Measurements from ENCODE around the gene CATSPERZ. TPM values are rescaled to one million over a fixed set of nuclear protein-coding genes. Genes with fewer than 3 reads are reported as not detected.

The CATSPERZ gene
- total and polyA plus RNA-seq, 2 of the 13 experiments (the other 11 are each of a cell fraction or from before 2014, with no cell fraction given), result 0.22 to 0.48 TPM

DNA sequence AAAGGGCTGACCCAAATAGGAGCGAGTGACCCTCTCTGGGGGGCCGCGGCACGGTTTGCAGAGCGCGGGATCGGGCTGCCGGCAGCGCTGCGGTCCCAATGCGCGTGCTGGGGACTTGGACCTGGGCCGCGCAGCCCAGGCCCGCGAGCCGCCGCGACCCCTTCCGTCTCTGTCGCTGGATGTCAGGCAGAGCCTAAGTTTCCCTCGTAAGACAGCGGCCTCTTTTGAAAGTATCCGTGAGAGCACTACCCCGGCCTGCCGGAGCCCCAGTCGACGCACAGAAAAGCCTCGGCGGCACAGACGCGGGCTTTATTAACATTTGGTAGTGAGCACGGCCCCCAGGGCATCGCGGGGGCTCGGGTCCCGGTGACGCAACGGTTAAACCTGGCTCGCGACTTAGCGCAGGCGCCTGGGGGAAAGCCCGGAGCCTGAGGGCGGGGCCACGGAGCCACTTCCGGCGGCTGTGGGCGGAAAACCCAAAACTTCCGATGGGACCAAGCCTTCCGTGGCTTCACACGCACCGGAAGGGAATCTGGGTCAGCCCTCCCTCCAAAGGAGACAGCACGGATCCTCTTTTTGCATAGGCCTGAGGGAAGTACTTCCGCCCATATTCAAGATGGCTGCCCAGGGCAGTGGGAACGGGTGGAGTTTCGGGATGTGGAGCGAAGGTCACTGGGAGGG lies 30.5 kb upstream of the CATSPERZ start (continued):
- TF ChIP-seq, protein P1, sequence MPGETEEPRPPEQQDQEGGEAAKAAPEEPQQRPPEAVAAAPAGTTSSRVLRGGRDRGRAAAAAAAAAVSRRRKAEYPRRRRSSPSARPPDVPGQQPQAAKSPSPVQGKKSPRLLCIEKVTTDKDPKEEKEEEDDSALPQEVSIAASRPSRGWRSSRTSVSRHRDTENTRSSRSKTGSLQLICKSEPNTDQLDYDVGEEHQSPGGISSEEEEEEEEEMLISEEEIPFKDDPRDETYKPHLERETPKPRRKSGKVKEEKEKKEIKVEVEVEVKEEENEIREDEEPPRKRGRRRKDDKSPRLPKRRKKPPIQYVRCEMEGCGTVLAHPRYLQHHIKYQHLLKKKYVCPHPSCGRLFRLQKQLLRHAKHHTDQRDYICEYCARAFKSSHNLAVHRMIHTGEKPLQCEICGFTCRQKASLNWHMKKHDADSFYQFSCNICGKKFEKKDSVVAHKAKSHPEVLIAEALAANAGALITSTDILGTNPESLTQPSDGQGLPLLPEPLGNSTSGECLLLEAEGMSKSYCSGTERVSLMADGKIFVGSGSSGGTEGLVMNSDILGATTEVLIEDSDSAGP (CRISPR knock-in tag; IDR thresholded peaks at IDR 0.05; ENCODE audit: borderline replicate concordance), result peak; percentile 71; the same call in 1 of the 2 replicates
- TF ChIP-seq JUNB (CRISPR knock-in tag; IDR thresholded peaks at IDR 0.05; ENCODE audit: borderline replicate concordance), result no peak
- TF ChIP-seq NBN (conservative IDR thresholded peaks at IDR 0.05), result no peak
- TF ChIP-seq ZFY (CRISPR knock-in tag; IDR thresholded peaks at IDR 0.05), result peak; percentile 90
- TF ChIP-seq, protein P2, sequence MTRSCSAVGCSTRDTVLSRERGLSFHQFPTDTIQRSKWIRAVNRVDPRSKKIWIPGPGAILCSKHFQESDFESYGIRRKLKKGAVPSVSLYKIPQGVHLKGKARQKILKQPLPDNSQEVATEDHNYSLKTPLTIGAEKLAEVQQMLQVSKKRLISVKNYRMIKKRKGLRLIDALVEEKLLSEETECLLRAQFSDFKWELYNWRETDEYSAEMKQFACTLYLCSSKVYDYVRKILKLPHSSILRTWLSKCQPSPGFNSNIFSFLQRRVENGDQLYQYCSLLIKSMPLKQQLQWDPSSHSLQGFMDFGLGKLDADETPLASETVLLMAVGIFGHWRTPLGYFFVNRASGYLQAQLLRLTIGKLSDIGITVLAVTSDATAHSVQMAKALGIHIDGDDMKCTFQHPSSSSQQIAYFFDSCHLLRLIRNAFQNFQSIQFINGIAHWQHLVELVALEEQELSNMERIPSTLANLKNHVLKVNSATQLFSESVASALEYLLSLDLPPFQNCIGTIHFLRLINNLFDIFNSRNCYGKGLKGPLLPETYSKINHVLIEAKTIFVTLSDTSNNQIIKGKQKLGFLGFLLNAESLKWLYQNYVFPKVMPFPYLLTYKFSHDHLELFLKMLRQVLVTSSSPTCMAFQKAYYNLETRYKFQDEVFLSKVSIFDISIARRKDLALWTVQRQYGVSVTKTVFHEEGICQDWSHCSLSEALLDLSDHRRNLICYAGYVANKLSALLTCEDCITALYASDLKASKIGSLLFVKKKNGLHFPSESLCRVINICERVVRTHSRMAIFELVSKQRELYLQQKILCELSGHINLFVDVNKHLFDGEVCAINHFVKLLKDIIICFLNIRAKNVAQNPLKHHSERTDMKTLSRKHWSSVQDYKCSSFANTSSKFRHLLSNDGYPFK (CRISPR knock-in tag; IDR thresholded peaks at IDR 0.05; ENCODE audit: borderline replicate concordance), result peak; percentile 93
- peak; percentile 78; the same call in 1 of the 2 replicates for TF ChIP-seq HDAC1 (CRISPR knock-in tag; IDR thresholded peaks at IDR 0.05)
- TF ChIP-seq, protein P3, sequence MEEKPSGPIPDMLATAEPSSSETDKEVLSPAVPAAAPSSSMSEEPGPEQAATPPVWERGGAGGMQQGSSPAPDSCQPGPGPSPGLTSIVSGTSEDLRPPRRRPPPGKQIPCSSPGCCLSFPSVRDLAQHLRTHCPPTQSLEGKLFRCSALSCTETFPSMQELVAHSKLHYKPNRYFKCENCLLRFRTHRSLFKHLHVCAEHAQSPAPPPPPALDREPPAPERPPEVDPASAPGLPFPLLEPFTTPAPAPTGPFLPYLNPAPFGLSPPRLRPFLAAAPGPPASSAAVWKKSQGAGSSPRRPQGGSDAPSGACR (CRISPR knock-in tag; IDR thresholded peaks at IDR 0.05), result peak; percentile 49
- TF ChIP-seq DMAP1 (CRISPR knock-in tag; IDR thresholded peaks at IDR 0.05), result peak; percentile 75
- TF ChIP-seq, protein P4, sequence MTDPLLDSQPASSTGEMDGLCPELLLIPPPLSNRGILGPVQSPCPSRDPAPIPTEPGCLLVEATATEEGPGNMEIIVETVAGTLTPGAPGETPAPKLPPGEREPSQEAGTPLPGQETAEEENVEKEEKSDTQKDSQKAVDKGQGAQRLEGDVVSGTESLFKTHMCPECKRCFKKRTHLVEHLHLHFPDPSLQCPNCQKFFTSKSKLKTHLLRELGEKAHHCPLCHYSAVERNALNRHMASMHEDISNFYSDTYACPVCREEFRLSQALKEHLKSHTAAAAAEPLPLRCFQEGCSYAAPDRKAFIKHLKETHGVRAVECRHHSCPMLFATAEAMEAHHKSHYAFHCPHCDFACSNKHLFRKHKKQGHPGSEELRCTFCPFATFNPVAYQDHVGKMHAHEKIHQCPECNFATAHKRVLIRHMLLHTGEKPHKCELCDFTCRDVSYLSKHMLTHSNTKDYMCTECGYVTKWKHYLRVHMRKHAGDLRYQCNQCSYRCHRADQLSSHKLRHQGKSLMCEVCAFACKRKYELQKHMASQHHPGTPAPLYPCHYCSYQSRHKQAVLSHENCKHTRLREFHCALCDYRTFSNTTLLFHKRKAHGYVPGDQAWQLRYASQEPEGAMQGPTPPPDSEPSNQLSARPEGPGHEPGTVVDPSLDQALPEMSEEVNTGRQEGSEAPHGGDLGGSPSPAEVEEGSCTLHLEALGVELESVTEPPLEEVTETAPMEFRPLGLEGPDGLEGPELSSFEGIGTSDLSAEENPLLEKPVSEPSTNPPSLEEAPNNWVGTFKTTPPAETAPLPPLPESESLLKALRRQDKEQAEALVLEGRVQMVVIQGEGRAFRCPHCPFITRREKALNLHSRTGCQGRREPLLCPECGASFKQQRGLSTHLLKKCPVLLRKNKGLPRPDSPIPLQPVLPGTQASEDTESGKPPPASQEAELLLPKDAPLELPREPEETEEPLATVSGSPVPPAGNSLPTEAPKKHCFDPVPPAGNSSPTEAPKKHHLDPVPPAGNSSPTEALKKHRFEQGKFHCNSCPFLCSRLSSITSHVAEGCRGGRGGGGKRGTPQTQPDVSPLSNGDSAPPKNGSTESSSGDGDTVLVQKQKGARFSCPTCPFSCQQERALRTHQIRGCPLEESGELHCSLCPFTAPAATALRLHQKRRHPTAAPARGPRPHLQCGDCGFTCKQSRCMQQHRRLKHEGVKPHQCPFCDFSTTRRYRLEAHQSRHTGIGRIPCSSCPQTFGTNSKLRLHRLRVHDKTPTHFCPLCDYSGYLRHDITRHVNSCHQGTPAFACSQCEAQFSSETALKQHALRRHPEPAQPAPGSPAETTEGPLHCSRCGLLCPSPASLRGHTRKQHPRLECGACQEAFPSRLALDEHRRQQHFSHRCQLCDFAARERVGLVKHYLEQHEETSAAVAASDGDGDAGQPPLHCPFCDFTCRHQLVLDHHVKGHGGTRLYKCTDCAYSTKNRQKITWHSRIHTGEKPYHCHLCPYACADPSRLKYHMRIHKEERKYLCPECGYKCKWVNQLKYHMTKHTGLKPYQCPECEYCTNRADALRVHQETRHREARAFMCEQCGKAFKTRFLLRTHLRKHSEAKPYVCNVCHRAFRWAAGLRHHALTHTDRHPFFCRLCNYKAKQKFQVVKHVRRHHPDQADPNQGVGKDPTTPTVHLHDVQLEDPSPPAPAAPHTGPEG (CRISPR knock-in tag; IDR thresholded peaks at IDR 0.05), result peak; percentile 21; the same call in 1 of the 2 replicates
- no peak for TF ChIP-seq GTF2F1 (IDR thresholded peaks at IDR 0.05; ENCODE audit: low read length)
- no peak for TF ChIP-seq PCBP1 (IDR thresholded peaks at IDR 0.05; ENCODE audit: borderline replicate concordance, low read depth, low read length)
- TF ChIP-seq, protein P5, sequence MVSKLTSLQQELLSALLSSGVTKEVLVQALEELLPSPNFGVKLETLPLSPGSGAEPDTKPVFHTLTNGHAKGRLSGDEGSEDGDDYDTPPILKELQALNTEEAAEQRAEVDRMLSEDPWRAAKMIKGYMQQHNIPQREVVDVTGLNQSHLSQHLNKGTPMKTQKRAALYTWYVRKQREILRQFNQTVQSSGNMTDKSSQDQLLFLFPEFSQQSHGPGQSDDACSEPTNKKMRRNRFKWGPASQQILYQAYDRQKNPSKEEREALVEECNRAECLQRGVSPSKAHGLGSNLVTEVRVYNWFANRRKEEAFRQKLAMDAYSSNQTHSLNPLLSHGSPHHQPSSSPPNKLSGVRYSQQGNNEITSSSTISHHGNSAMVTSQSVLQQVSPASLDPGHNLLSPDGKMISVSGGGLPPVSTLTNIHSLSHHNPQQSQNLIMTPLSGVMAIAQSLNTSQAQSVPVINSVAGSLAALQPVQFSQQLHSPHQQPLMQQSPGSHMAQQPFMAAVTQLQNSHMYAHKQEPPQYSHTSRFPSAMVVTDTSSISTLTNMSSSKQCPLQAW (CRISPR knock-in tag; IDR thresholded peaks at IDR 0.05), result peak; percentile 94
- peak; percentile 97 for TF ChIP-seq ZNF501 (CRISPR knock-in tag; IDR thresholded peaks at IDR 0.05)

Data from HepG2 (cell line).